ENCODE results near the gene INPP1. TPM values are rescaled to one million over a fixed set of nuclear protein-coding genes. Genes with fewer than 3 reads are reported as not detected.

The INPP1 gene
- total and polyA plus RNA-seq, 2 of the 8 experiments (the other 6 are each of a cell fraction or from before 2014, with no cell fraction given), result 0.88 to 3.0 TPM

DNA sequence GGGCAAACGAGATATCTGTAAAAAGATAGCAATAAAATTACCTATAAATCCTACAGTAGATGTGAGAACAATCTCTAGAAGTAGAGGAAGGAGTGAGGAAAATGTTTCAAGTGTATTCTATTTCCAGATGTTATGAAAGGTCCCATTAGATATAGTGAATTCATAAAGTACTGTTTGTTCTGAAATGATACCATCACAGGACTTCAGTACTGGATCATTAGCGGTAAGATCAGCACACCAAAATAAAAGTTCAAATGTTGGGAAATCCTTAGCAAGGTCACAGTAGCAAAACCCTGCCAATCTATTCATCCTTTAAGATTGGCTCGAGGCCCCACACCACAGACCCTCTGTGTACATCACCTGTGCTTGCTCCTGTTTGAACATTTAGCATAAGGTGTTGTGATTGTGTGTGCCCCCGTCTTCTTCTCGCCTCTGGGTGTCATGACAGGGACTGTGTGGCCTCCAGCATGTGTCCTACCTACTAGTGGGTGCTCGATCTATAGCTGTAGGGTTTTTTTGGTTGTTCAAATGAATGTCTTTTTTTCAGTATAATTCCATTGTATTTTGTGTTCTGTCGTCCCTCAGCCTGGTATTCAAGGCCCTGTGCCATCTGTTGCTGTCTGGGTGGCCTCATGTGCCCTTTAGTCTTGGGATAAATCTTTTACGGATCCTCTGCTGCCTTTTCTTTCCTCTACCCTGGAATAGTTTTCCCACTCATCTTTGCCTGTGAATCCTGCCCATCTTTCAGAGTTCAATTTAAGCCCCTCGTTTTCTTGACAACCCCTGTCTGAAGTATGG, 73.9 kb downstream of the INPP1 start:
- Histone ChIP-seq H3K79me1 (ENCODE audit: low read depth, low read length) (no peaks in the 10 kb centered on the region), H3K4me2 (ENCODE audit: insufficient read depth in 1 of 2, low read depth in 2 of 2, low read length in 2 of 2) (no peak overlapping the region), H2BK120ac (replicated peaks; ENCODE audit: low read depth, low read length) (no peak overlapping the region), H3K36me3 (ENCODE audit: control insufficient read depth in 2 of 4, insufficient read depth in 4 of 4, low read length in 3 of 4) (no peaks in the 10 kb centered on the region), H3K23me2 (ENCODE audit: low read depth, low read length) (no peaks in the 10 kb centered on the region), H2BK20ac (ENCODE audit: low read length) (no peak overlapping the region), H3K4ac (replicated peaks; ENCODE audit: insufficient read length, low read depth, low read length) (no peak overlapping the region), H3K23ac (ENCODE audit: insufficient read length) (no peak overlapping the region), H3K27ac (ENCODE audit: low read depth, low read length) (no peak overlapping the region), H2AFZ (ENCODE audit: low read length) (no peak overlapping the region), H3K18ac (ENCODE audit: extremely low read depth, low read length) (no peak overlapping the region), H3K9ac (replicated peaks in 1 of 4; ENCODE audit: extremely low read depth in 1 of 4, low read depth in 3 of 4, low read length in 3 of 4) (no peak overlapping the region), H3K27me3 (replicated peaks in 1 of 4; ENCODE audit: control insufficient read depth in 3 of 4, extremely low read depth in 1 of 4, insufficient read depth in 3 of 4, low read length in 3 of 4) (no peaks in the 10 kb centered on the region; a peak in 1 of 7 replicates), H2BK15ac (ENCODE audit: low read length) (no peak overlapping the region), H4K5ac (ENCODE audit: insufficient read length, low read depth, low read length) (no peak overlapping the region), H3K9me3 (ENCODE audit: insufficient read depth in 2 of 2, low read depth in 1 of 2, low read length in 1 of 2) (no peaks in the 10 kb centered on the region), H4K20me1 (replicated peaks in 1 of 2; ENCODE audit: control insufficient read depth in 1 of 2, insufficient read depth in 2 of 2, low read length in 2 of 2) (no peaks in the 10 kb centered on the region), H4K8ac (ENCODE audit: extremely low read depth, insufficient read depth, low read length) (0 out of 2 replicates have a peak overlapping the region, but pooled peaks have one; percentile 66), H2BK12ac (ENCODE audit: low read depth, low read length) (no peak overlapping the region), H3K4me1 (replicated peaks in 1 of 4; ENCODE audit: control insufficient read depth in 3 of 4, insufficient read depth in 4 of 4, low read length in 3 of 4) (peaks cover 5 to 11% (median 8%) of the 10 kb centered on the region in 4 experiments), H4K91ac (replicated peaks; ENCODE audit: insufficient read length, low read length) (no peak overlapping the region), H3K79me2 (ENCODE audit: control insufficient read depth in 1 of 2, insufficient read depth in 2 of 2, low read length in 2 of 2) (no peaks in the 10 kb centered on the region), H2AK5ac (ENCODE audit: low read depth, low read length) (no peak overlapping the region), H3K4me3 (ENCODE audit: extremely low read depth in 1 of 4, insufficient read depth in 2 of 4, low read depth in 3 of 4, low read length in 4 of 4) (no peak overlapping the region), H2BK5ac (ENCODE audit: low read depth, low read length) (no peak overlapping the region), H3K56ac (replicated peaks; ENCODE audit: insufficient read length, low read depth, low read length) (no peak overlapping the region), H3K14ac (ENCODE audit: insufficient read length) (no peak overlapping the region)
- no peak for FAIRE-seq
- no peak for TF ChIP-seq CEBPB (IDR thresholded peaks at IDR 0.05; ENCODE audit: low read depth, low read length)
- TF ChIP-seq CHD2 (IDR thresholded peaks at IDR 0.05; ENCODE audit: low read length), result no peak
- TF ChIP-seq ASH2L (IDR thresholded peaks at IDR 0.05; ENCODE audit: low read length), result no peak
- TF ChIP-seq JUND (IDR thresholded peaks at IDR 0.05; ENCODE audit: low read length), result no peak
- TF ChIP-seq SIRT6 (IDR thresholded peaks at IDR 0.05; ENCODE audit: low read length), result no peak
- TF ChIP-seq ZNF274 (IDR thresholded peaks at IDR 0.05; ENCODE audit: borderline replicate concordance, extremely low read depth, low read length), result no peak
- no peak for TF ChIP-seq FOSL1 (IDR thresholded peaks at IDR 0.05; ENCODE audit: insufficient read depth, low read depth, low read length)
- no peak for TF ChIP-seq SP4 (IDR thresholded peaks at IDR 0.05; ENCODE audit: low read length)
- no peak for TF ChIP-seq CBX5 (IDR thresholded peaks at IDR 0.05; ENCODE audit: low read depth, low read length)
- TF ChIP-seq HDAC6 (IDR thresholded peaks at IDR 0.05; ENCODE audit: low read depth, low read length), result no peak
- TF ChIP-seq, protein P1, sequence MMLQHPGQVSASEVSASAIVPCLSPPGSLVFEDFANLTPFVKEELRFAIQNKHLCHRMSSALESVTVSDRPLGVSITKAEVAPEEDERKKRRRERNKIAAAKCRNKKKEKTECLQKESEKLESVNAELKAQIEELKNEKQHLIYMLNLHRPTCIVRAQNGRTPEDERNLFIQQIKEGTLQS (IDR thresholded peaks at IDR 0.05; ENCODE audit: insufficient read depth, low read depth, low read length), result no peak
- TF ChIP-seq, protein P2, sequence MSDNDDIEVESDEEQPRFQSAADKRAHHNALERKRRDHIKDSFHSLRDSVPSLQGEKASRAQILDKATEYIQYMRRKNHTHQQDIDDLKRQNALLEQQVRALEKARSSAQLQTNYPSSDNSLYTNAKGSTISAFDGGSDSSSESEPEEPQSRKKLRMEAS (IDR thresholded peaks at IDR 0.05), result no peak
- no peak for DNase-seq (ENCODE audit: low read depth in 1 of 2, low spot score in 2 of 2)
- ChIA-PET POLR2A (ENCODE audit: partially characterized antibody) (no interaction called here), CTCF (ENCODE audit: partially characterized antibody) (interaction anchor here (0.6 to 2.8 kb wide), 3 partner anchors 12 to 24 kb away, joined by 3 to 17 read pairs (median 4); no protein-coding TSS in a partner anchor)
- 86% methylated on average over 9 of the region's 9 CpGs; no CpG with 5 or more reads in 1 of the 2 experiments for WGBS, 2 experiments (ENCODE audit: extremely low coverage in 1 of 2, insufficient coverage in 1 of 2, insufficient read length in 1 of 2, insufficient replicate concordance in 2 of 2, low coverage in 1 of 2, low lambda C conversion rate in 2 of 2, missing lambda C conversion rate in 1 of 2)

Measured in H1 (cell line).